ENCODE data around the gene SPATA22. TPM values are rescaled to one million over a fixed set of nuclear protein-coding genes. Genes with fewer than 3 reads are reported as not detected.

Gene SPATA22
- total and polyA plus RNA-seq, 2 of the 4 experiments (the other 2 are of a cell fraction): 0.18 to 0.29 TPM

DNA sequence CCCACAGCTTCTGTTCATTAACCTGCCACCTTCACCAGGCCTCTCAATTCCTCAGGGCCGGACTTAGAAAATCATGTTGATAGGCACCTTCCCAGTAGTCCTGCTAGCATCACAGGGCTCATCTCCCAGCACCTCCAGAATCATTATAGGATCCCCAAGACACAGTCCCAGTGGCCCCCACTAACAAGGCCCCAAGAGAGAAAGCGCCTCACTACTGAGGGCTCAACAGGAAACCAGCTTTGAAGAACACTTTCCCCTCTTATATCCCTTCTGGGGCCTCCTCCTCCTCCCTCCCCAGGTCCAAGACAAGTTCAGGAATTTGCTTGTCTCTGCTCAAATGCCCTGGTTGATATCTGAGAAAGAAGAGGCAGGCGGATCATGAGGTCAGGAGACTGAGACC, 60.5 kb downstream of the SPATA22 start, which contains the start of gene OR3A3:
OR3A3 (plus strand) TSS at position 301 of the 400 bp plus-strand sequence.
- no peak within 1 kb of the TSS for H2BK120ac ChIP-seq (ENCODE audit: low read depth, low read length)
- no peak within 1 kb of the TSS for H4K91ac ChIP-seq (ENCODE audit: insufficient read depth, low read depth, low read length)
- ChIA-PET POLR2A (ENCODE audit: unreplicated experiment) (no interaction called here), CTCF (no interaction called here)
- H4K20me1 ChIP-seq (ENCODE audit: insufficient read depth, low read length): no peaks in the 10 kb centered on the region
- H4K8ac ChIP-seq (ENCODE audit: low read depth in 2 of 2, low read length in 2 of 2): no peak within 1 kb of the TSS
- no peak within 1 kb of the TSS for H3K18ac ChIP-seq (ENCODE audit: low read depth, low read length)
- no peaks in the 10 kb centered on the region for H3K79me1 ChIP-seq (ENCODE audit: low read depth in 1 of 2, low read length in 2 of 2)
- dilution Hi-C loops (cut with HindIII; ENCODE audit: low sequenced_read_pairs, unreplicated experiment) (no loop called here), in situ Hi-C loops (cut with MboI; ENCODE audit: low sequenced_read_pairs) (no loop called here), intact Hi-C loops (cut with micrococcal nuclease) (no loop called here)
- no peak within 1 kb of the TSS for H4K5ac ChIP-seq (ENCODE audit: low read depth, low read length)
- H3K4me1 ChIP-seq (ENCODE audit: control insufficient read depth, insufficient read depth, low read length): no peaks in the 10 kb centered on the region
- no peak within 1 kb of the TSS for H2BK15ac ChIP-seq (ENCODE audit: low read depth, low read length)
- TF ChIP-seq FOS (IDR thresholded peaks at IDR 0.05; ENCODE audit: low read depth, low read length) (no peak), CEBPB (IDR thresholded peaks at IDR 0.05; ENCODE audit: low read depth, low read length) (no peak), POLR2A (IDR thresholded peaks at IDR 0.05; ENCODE audit: low read depth, low read length) (no peak), RFX5 (IDR thresholded peaks at IDR 0.05; ENCODE audit: low read depth, low read length) (no peak), RCOR1 (IDR thresholded peaks at IDR 0.05; ENCODE audit: insufficient replicate concordance, low read length) (no peak), MXI1 (IDR thresholded peaks at IDR 0.05; ENCODE audit: borderline replicate concordance, low read depth, low read length) (no peak), SMC3 (IDR thresholded peaks at IDR 0.05; ENCODE audit: low read depth, low read length) (no peak), NFE2L2 (IDR thresholded peaks at IDR 0.05; ENCODE audit: low read depth, low read length) (no peak), MAZ (IDR thresholded peaks at IDR 0.05; ENCODE audit: borderline replicate concordance, low read depth, low read length) (no peak), BHLHE40 (IDR thresholded peaks at IDR 0.05; ENCODE audit: low read depth, low read length) (no peak), CHD1 (IDR thresholded peaks at IDR 0.05; ENCODE audit: low read depth, low read length) (no peak), RAD21 (IDR thresholded peaks at IDR 0.05; ENCODE audit: low read length) (no peak), MAFK (IDR thresholded peaks at IDR 0.05; ENCODE audit: low read depth, low read length) (no peak)
- TF ChIP-seq, protein P1, sequence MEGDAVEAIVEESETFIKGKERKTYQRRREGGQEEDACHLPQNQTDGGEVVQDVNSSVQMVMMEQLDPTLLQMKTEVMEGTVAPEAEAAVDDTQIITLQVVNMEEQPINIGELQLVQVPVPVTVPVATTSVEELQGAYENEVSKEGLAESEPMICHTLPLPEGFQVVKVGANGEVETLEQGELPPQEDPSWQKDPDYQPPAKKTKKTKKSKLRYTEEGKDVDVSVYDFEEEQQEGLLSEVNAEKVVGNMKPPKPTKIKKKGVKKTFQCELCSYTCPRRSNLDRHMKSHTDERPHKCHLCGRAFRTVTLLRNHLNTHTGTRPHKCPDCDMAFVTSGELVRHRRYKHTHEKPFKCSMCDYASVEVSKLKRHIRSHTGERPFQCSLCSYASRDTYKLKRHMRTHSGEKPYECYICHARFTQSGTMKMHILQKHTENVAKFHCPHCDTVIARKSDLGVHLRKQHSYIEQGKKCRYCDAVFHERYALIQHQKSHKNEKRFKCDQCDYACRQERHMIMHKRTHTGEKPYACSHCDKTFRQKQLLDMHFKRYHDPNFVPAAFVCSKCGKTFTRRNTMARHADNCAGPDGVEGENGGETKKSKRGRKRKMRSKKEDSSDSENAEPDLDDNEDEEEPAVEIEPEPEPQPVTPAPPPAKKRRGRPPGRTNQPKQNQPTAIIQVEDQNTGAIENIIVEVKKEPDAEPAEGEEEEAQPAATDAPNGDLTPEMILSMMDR (conservative IDR thresholded peaks at IDR 0.05; ENCODE audit: low read depth, low read length): no peak
- TF ChIP-seq, protein P2, sequence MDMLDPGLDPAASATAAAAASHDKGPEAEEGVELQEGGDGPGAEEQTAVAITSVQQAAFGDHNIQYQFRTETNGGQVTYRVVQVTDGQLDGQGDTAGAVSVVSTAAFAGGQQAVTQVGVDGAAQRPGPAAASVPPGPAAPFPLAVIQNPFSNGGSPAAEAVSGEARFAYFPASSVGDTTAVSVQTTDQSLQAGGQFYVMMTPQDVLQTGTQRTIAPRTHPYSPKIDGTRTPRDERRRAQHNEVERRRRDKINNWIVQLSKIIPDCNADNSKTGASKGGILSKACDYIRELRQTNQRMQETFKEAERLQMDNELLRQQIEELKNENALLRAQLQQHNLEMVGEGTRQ (IDR thresholded peaks at IDR 0.05; ENCODE audit: low read depth, low read length): no peak
- TF ChIP-seq, protein P3, sequence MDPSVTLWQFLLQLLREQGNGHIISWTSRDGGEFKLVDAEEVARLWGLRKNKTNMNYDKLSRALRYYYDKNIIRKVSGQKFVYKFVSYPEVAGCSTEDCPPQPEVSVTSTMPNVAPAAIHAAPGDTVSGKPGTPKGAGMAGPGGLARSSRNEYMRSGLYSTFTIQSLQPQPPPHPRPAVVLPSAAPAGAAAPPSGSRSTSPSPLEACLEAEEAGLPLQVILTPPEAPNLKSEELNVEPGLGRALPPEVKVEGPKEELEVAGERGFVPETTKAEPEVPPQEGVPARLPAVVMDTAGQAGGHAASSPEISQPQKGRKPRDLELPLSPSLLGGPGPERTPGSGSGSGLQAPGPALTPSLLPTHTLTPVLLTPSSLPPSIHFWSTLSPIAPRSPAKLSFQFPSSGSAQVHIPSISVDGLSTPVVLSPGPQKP (IDR thresholded peaks at IDR 0.05; ENCODE audit: borderline replicate concordance, low read depth, low read length): no peak
- H3K4me2 ChIP-seq (ENCODE audit: low read depth, low read length): no peak within 1 kb of the TSS
- no peak within 1 kb of the TSS for H3K14ac ChIP-seq (replicated peaks; ENCODE audit: low read depth, low read length)
- H3K23ac ChIP-seq (ENCODE audit: low read depth, low read length): no peak within 1 kb of the TSS
- H3K9me1 ChIP-seq (ENCODE audit: insufficient read depth, low read length): no peaks in the 10 kb centered on the region
- H3K9ac ChIP-seq (ENCODE audit: low read depth, low read length): no peak within 1 kb of the TSS
- BruUV-seq (replicated peaks): no TSS peak
- no peak within 1 kb of the TSS for H3K56ac ChIP-seq (ENCODE audit: extremely low read depth, insufficient read depth, low read length)
- no peaks in the 10 kb centered on the region for H3K36me3 ChIP-seq (ENCODE audit: control insufficient read depth, insufficient read depth, low read length)
- no peak within 1 kb of the TSS for H2BK20ac ChIP-seq (ENCODE audit: low read depth, low read length)
- peaks cover 10% of the 10 kb centered on the region for H3K9me3 ChIP-seq (ENCODE audit: control insufficient read depth, insufficient read depth, low read length)
- H2AK5ac ChIP-seq (ENCODE audit: low read depth, low read length): no peak within 1 kb of the TSS
- H3K4me3 ChIP-seq (ENCODE audit: insufficient read depth, low read depth, low read length): no peak within 1 kb of the TSS
- no peak within 1 kb of the TSS for H2BK5ac ChIP-seq (ENCODE audit: low read depth, low read length, poor library complexity, severe bottlenecking)
- no peak within 1 kb of the TSS for H3K27ac ChIP-seq (ENCODE audit: insufficient read depth, low read length)
- no peak within 1 kb of the TSS for H2AFZ ChIP-seq (replicated peaks; ENCODE audit: low read length, poor library complexity)
- H3K27me3 ChIP-seq (ENCODE audit: control insufficient read depth, insufficient read depth, low read length): no peaks in the 10 kb centered on the region
- DNase-seq (no peak), ATAC-seq (ENCODE audit: low read depth) (no peak)
- no peak within 1 kb of the TSS for H3K4ac ChIP-seq (ENCODE audit: low read depth, low read length)
- no peak within 1 kb of the TSS for H2AK9ac ChIP-seq (replicated peaks; ENCODE audit: low read depth, low read length, poor library complexity)
- WGBS, 2 experiments (ENCODE audit: extremely low coverage in 2 of 2, insufficient read length in 1 of 2): no CpG with 5 or more reads among the region's 3 CpGs

Measured in IMR-90 (cell line).